Measurements from ENCODE around the gene DOCK6.

The DOCK6 gene

DNA sequence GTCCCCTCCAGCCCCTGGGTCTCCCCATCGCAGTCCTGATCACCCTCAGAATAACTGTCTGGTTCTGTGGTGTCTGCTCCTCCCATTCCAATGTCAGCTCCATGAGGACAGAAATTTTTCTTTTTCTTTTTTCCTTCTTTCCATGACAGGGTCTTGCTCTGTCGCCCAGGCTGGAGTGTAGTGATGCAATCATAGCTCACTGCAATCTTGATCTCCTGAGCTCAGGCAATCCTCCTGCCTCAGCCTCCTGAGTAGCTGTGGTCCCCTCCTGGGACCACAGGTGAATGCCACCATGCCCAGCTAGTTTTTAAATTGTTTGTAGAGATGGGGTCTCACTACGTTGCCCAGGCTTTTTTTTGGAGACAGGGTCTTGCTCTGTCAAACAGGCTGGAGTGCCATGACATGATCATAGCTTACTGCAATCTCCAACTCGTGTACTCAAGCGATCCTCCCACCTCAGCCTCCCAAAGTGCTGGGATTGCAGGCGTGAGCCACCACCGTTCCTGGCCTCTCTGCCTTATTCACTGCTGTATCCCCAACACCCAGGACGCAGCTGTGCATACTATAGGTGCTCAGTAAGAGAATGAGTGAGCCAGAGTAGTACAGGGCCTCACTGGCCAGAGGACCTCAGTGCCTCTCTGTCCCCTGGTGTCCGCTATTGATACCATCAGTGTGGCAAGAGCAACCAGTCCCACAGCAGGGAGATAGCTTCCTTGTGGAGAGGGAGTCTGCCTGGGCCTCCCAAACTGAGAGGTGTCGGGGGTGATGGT lies 5.2 kb upstream of the DOCK6 start:
- H3K4me2 ChIP-seq, result no peak overlapping the region
- H3K4me3 ChIP-seq (IDR thresholded peaks at IDR 0.05; ENCODE audit: insufficient read depth, low read depth, low read length), result no peak overlapping the region
- H3K4me1 ChIP-seq (ENCODE audit: low read depth, poor library complexity, severe bottlenecking), result no peaks in the 10 kb centered on the region
- no peak overlapping the region for H3K9ac ChIP-seq
- peaks cover 64% of the 10 kb centered on the region for H3K27me3 ChIP-seq (ENCODE audit: insufficient read depth, low read depth)
- no peak overlapping the region for H2AFZ ChIP-seq (ENCODE audit: low read depth)
- no peaks in the 10 kb centered on the region for H4K20me1 ChIP-seq (ENCODE audit: insufficient read depth)
- TF ChIP-seq CTCF (conservative IDR thresholded peaks at IDR 0.05; ENCODE audit: low read depth, low read length), result no peak
- H3K36me3 ChIP-seq (ENCODE audit: insufficient read depth), result no peaks in the 10 kb centered on the region
- H3K27ac ChIP-seq, result no peak overlapping the region
- H3K79me2 ChIP-seq (ENCODE audit: insufficient read depth, low read depth), result no peaks in the 10 kb centered on the region

DNA sequence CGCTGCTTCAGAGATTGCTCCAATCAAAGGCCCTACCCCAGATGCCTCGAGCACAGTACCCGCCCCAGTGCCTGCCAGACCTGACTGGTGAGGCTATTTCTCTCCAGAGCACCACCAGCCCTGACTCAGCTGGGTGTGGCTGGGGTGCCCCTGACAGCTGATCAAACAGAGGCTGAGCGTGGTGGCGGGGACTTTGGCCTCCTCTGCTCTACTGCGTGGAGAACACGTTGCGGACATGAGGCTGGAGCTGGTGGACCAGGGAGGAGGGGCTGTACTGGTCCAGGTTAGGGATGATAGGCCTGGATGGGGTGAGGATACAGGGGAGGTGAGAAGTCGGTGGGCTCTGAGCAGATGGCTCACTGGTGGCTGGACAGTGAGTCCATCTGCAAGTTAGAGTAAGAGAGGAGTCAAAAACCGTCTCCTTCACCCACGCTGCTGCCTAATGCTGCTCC lies 3.5 kb upstream of the DOCK6 start:
- no peaks in the 10 kb centered on the region for H3K36me3 ChIP-seq (ENCODE audit: insufficient read depth)
- H2AFZ ChIP-seq (ENCODE audit: low read depth), result no peak overlapping the region
- no peak for TF ChIP-seq CTCF (conservative IDR thresholded peaks at IDR 0.05; ENCODE audit: low read depth, low read length)
- no peak overlapping the region for H3K9ac ChIP-seq
- H3K79me2 ChIP-seq (ENCODE audit: insufficient read depth, low read depth), result no peaks in the 10 kb centered on the region
- H3K4me1 ChIP-seq (ENCODE audit: low read depth, poor library complexity, severe bottlenecking), result no peaks in the 10 kb centered on the region
- H4K20me1 ChIP-seq (ENCODE audit: insufficient read depth), result no peaks in the 10 kb centered on the region
- H3K27me3 ChIP-seq (ENCODE audit: insufficient read depth, low read depth), result peaks cover 66% of the 10 kb centered on the region
- H3K27ac ChIP-seq, result no peak overlapping the region
- H3K4me2 ChIP-seq, result no peak overlapping the region
- no peak overlapping the region for H3K4me3 ChIP-seq (IDR thresholded peaks at IDR 0.05; ENCODE audit: insufficient read depth, low read depth, low read length)

DNA sequence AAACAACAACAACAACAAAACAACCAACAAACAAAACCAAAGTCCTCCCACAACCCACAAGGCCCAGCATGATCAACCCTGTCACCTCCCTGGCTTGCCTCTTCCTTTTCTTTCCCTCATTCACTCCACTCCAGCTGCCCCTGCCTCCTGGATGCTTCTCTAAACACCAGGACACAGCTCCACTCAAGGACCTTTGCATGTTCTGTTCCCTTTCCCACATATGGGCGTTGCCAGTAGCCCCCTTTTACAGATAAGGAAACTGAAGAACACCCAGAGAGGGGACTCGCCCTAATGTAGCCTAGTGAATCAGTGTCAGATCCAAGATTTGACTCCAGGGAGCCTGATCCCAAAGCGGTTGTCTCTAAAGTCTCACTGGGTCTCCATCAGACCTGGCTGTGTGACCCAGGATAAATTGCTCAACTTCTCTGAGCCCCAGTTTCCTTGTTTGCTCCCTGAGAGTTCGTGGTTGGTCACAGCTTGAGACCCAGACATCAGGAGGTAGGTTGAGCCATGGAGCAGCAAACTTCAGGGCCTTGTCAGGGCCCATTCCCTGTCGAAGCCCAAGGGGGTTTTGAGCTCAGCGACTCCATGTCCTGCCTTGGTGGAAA lies 3.0 kb upstream of the DOCK6 start:
- Histone ChIP-seq H3K4me3 (IDR thresholded peaks at IDR 0.05; ENCODE audit: insufficient read depth, low read depth, low read length) (no peak overlapping the region), H3K79me2 (ENCODE audit: insufficient read depth, low read depth) (no peaks in the 10 kb centered on the region), H3K36me3 (ENCODE audit: insufficient read depth) (no peaks in the 10 kb centered on the region), H3K27ac (no peak overlapping the region), H4K20me1 (ENCODE audit: insufficient read depth) (no peaks in the 10 kb centered on the region), H3K9ac (no peak overlapping the region), H2AFZ (ENCODE audit: low read depth) (no peak overlapping the region), H3K4me1 (ENCODE audit: low read depth, poor library complexity, severe bottlenecking) (no peaks in the 10 kb centered on the region), H3K27me3 (ENCODE audit: insufficient read depth, low read depth) (peaks cover 70% of the 10 kb centered on the region), H3K4me2 (no peak overlapping the region)
- TF ChIP-seq CTCF (conservative IDR thresholded peaks at IDR 0.05; ENCODE audit: low read depth, low read length), result no peak

GRCh38 chr19:11264452-11265176 lies 2.3 kb upstream of the DOCK6 start:
- Histone ChIP-seq H2AFZ (ENCODE audit: low read depth) (no peak overlapping the region), H3K9ac (no peak overlapping the region)
- no peak for TF ChIP-seq CTCF (conservative IDR thresholded peaks at IDR 0.05; ENCODE audit: low read depth, low read length)

More at GRCh38 chr19:11264452-11265176, 2.3 kb upstream of the DOCK6 start:
- Histone ChIP-seq H3K4me2 (no peak overlapping the region), H3K27ac (no peak overlapping the region), H3K4me1 (ENCODE audit: low read depth, poor library complexity, severe bottlenecking) (no peaks in the 10 kb centered on the region), H3K27me3 (ENCODE audit: insufficient read depth, low read depth) (peaks cover 73% of the 10 kb centered on the region), H3K36me3 (ENCODE audit: insufficient read depth) (no peaks in the 10 kb centered on the region), H3K4me3 (IDR thresholded peaks at IDR 0.05; ENCODE audit: insufficient read depth, low read depth, low read length) (no peak overlapping the region), H3K79me2 (ENCODE audit: insufficient read depth, low read depth) (no peaks in the 10 kb centered on the region), H4K20me1 (ENCODE audit: insufficient read depth) (no peaks in the 10 kb centered on the region)
